HG03521 (cell line): Measurements from ENCODE around the gene RMND5A.

Experiments
- ATAC-seq: cut with Tn5 transposase; IDR thresholded peaks from one replicate; pipeline ENCODE4 v1.9.1; 2021; ENCODE audit warnings: mild to moderate bottlenecking, moderate library complexity; ENCODE audit not compliant: unreplicated experiment

RMND5A gene

GRCh38 chr2:86825036-86825692, 105.1 kb downstream of the RMND5A start:
- no peak for ATAC-seq

GRCh38 chr2:86825693-86826381, 105.7 kb downstream of the RMND5A start:
- ATAC-seq, result no peak

- no peak for ATAC-seq
These were observed 106.9 kb downstream of the RMND5A start for GRCh38 chr2:86826951-86827350.
